ENCODE results near the gene CDIPT.
"Not testable (repeated sequence)": the region's sequence is repeated elsewhere in the genome, so short reads cannot be mapped to it uniquely, and the experiment has no call there.

Gene CDIPT

DNA sequence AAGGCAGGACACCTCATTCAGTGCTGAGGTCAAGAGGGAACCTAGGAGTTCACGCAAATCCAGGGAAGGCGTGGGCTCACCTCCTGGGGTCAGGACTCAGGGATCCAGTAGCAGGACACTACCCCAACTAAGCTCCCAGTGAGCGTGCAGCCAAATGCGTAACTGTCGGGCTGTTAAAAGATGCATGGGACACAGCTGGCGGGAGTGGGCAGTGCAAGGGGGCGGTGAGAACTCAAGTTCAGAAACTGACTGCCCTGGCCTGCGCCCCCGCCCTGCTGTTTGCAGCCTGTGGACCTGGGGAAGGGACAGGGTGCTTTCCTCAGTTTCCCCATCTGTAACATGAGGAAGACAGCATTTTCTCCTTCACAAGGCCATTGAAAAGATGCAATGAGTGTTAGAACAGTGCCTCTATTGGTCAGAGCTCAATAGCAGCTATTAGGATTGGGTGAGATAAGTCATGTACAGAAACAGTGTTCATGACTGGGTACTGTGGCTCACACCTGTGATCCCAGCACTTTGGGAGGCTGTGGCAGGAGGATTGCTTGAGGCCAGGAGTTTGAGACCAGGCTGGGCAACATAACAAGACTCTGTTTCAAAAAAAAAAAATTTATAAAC is 20.2 kb downstream of the CDIPT start:
- Histone ChIP-seq H3K9me3 (ENCODE audit: insufficient read depth, low read depth, low read length) (no peaks in the 10 kb centered on the region), H3K4me1 (ENCODE audit: insufficient read depth, low read length) (no peaks in the 10 kb centered on the region), H3K36me3 (ENCODE audit: insufficient read depth, low read length) (no peaks in the 10 kb centered on the region), H3K9ac (ENCODE audit: low read depth, low read length) (no peak overlapping the region), H3K27me3 (ENCODE audit: insufficient read depth, low read length) (no peaks in the 10 kb centered on the region), H3K27ac (ENCODE audit: low read depth, low read length) (no peak overlapping the region), H3K4me3 (ENCODE audit: low read length) (no peak overlapping the region)
- 89% methylated on average over 9 of the region's 9 CpGs for WGBS

GRCh38 chr16:29841631-29842030 is 21.4 kb downstream of the CDIPT start:
- Histone ChIP-seq H3K4me1 (ENCODE audit: insufficient read depth, low read length) (no peaks in the 10 kb centered on the region), H3K27me3 (ENCODE audit: insufficient read depth, low read length) (no peaks in the 10 kb centered on the region), H3K27ac (ENCODE audit: low read depth, low read length) (no peak overlapping the region), H3K4me3 (ENCODE audit: low read length) (no peak overlapping the region), H3K9me3 (ENCODE audit: insufficient read depth, low read depth, low read length) (no peaks in the 10 kb centered on the region), H3K36me3 (ENCODE audit: insufficient read depth, low read length) (no peaks in the 10 kb centered on the region), H3K9ac (ENCODE audit: low read depth, low read length) (no peak overlapping the region)
- WGBS, result 93% methylated on average over 23 of the region's 23 CpGs

GRCh38 chr16:29840240-29840639 is 22.8 kb downstream of the CDIPT start:
- Histone ChIP-seq H3K27me3 (ENCODE audit: insufficient read depth, low read length) (no peaks in the 10 kb centered on the region), H3K4me3 (ENCODE audit: low read length) (no peak overlapping the region), H3K36me3 (ENCODE audit: insufficient read depth, low read length) (no peaks in the 10 kb centered on the region), H3K27ac (ENCODE audit: low read depth, low read length) (no peak overlapping the region), H3K9ac (ENCODE audit: low read depth, low read length) (no peak overlapping the region), H3K9me3 (ENCODE audit: insufficient read depth, low read depth, low read length) (no peaks in the 10 kb centered on the region), H3K4me1 (ENCODE audit: insufficient read depth, low read length) (no peaks in the 10 kb centered on the region)
- WGBS, result 90% methylated on average over 10 of the region's 10 CpGs

- Histone ChIP-seq H3K9ac (ENCODE audit: low read depth, low read length) (no peak overlapping the region), H3K36me3 (ENCODE audit: insufficient read depth, low read length) (no peaks in the 10 kb centered on the region), H3K4me1 (ENCODE audit: insufficient read depth, low read length) (no peaks in the 10 kb centered on the region)
Observed at GRCh38 chr16:29839822-29840221, 23.2 kb downstream of the CDIPT start.

DNA sequence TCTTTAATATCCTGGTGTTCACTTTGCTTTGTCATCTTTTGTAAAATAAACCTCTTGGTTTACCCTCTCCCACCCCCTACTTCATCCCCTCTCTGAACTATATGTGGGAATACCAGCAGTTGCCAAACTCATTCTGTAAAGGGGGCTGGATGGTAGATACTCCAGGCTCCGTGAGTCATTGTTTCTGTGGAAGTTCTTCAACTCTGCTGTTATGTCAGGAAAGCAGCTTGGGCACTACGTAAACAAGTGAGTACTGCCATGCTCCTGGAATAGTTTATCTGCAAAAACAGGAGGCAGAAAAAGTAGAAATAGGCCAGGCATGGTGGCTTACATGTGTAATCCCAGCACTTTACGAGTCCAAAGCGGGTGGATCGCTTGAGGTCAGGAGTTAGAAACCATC is 25.2 kb downstream of the CDIPT start:
- H3K4me3 ChIP-seq (ENCODE audit: low read length), result no peak overlapping the region
- H3K9me3 ChIP-seq (ENCODE audit: insufficient read depth, low read depth, low read length), result no peaks in the 10 kb centered on the region
- no peaks in the 10 kb centered on the region for H3K4me1 ChIP-seq (ENCODE audit: insufficient read depth, low read length)
- no peak overlapping the region for H3K27ac ChIP-seq (ENCODE audit: low read depth, low read length)
- H3K9ac ChIP-seq (ENCODE audit: low read depth, low read length), result no peak overlapping the region
- no peaks in the 10 kb centered on the region for H3K36me3 ChIP-seq (ENCODE audit: insufficient read depth, low read length)
- H3K27me3 ChIP-seq (ENCODE audit: insufficient read depth, low read length), result no peaks in the 10 kb centered on the region
- 89% methylated on average over 5 of the region's 5 CpGs for WGBS

More at GRCh38 chr16:29839822-29840221, 23.2 kb downstream of the CDIPT start:
- H3K27ac ChIP-seq (ENCODE audit: low read depth, low read length), result no peak overlapping the region
- 89% methylated on average over 6 of the region's 6 CpGs for WGBS
- no peaks in the 10 kb centered on the region for H3K27me3 ChIP-seq (ENCODE audit: insufficient read depth, low read length)
- no peaks in the 10 kb centered on the region for H3K9me3 ChIP-seq (ENCODE audit: insufficient read depth, low read depth, low read length)
- no peak overlapping the region for H3K4me3 ChIP-seq (ENCODE audit: low read length)

- Histone ChIP-seq H3K27me3 (ENCODE audit: insufficient read depth, low read length) (no peaks in the 10 kb centered on the region), H3K9ac (ENCODE audit: low read depth, low read length) (no peak overlapping the region), H3K36me3 (ENCODE audit: insufficient read depth, low read length) (no peaks in the 10 kb centered on the region), H3K4me1 (ENCODE audit: insufficient read depth, low read length) (no peaks in the 10 kb centered on the region), H3K4me3 (ENCODE audit: low read length) (no peak overlapping the region), H3K27ac (ENCODE audit: low read depth, low read length) (no peak overlapping the region), H3K9me3 (ENCODE audit: insufficient read depth, low read depth, low read length) (no peaks in the 10 kb centered on the region)
- 89% methylated on average over 15 of the region's 15 CpGs for WGBS
Observed at GRCh38 chr16:29836623-29837022, 26.4 kb downstream of the CDIPT start.

GRCh38 chr16:29835926-29836325 is 27.1 kb downstream of the CDIPT start:
- no peak overlapping the region for H3K4me3 ChIP-seq (ENCODE audit: low read length)
- no peaks in the 10 kb centered on the region for H3K9me3 ChIP-seq (ENCODE audit: insufficient read depth, low read depth, low read length)
- H3K27ac ChIP-seq (ENCODE audit: low read depth, low read length), result no peak overlapping the region
- no peaks in the 10 kb centered on the region for H3K4me1 ChIP-seq (ENCODE audit: insufficient read depth, low read length)
- no peak overlapping the region for H3K9ac ChIP-seq (ENCODE audit: low read depth, low read length)
- 88% methylated on average over 7 of the region's 7 CpGs for WGBS
- H3K27me3 ChIP-seq (ENCODE audit: insufficient read depth, low read length), result no peaks in the 10 kb centered on the region
- H3K36me3 ChIP-seq (ENCODE audit: insufficient read depth, low read length), result no peaks in the 10 kb centered on the region

DNA sequence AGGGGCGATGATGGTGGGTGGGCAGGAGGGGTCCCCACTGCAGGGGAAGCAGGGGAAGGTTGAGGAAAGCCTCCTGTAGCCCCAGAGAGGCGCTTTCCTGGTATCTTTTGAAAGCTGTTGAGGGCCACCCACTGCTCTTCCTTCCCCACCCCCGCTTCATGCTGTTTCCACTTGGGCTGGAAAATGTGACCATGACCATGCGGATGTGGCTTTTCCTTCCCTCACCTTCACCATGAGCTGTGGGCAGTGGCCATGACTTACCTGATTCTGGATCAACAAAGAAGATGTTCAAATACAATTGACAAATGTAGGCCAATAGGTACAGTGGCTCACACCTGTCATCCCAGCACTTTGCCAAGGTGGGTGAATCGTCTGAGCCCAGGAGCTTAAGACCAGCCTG is 28.9 kb downstream of the CDIPT start:
- Histone ChIP-seq H3K4me3 (ENCODE audit: low read length) (no peak overlapping the region), H3K27me3 (ENCODE audit: insufficient read depth, low read length) (no peaks in the 10 kb centered on the region), H3K4me1 (ENCODE audit: insufficient read depth, low read length) (no peaks in the 10 kb centered on the region), H3K27ac (ENCODE audit: low read depth, low read length) (no peak overlapping the region), H3K9me3 (ENCODE audit: insufficient read depth, low read depth, low read length) (no peaks in the 10 kb centered on the region), H3K36me3 (ENCODE audit: insufficient read depth, low read length) (no peaks in the 10 kb centered on the region), H3K9ac (ENCODE audit: low read depth, low read length) (no peak overlapping the region)
- WGBS, result 90% methylated on average over 5 of the region's 5 CpGs

DNA sequence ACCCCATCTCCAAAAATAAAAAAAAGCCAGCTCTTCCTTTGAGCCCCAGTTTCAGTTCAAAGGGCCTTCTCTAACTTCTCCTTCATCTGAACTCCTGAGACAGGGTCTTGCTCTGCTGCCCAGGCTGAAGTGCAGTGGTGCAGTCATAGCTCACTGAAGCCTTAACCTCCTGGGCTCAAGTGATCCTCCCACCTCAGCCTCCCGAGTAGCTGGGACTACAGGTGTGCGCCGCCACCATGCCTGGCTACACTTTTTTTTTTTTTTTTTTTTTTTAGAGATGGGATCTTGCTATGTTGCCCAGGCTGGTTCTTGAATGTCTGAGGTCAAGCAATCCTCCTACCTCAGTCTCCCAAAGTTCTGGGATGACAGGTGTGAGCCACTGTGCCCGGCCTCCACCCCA is 29.8 kb downstream of the CDIPT start:
- not testable (repeated sequence) for H3K36me3 ChIP-seq (ENCODE audit: insufficient read depth, low read length); H3K27me3 ChIP-seq (ENCODE audit: insufficient read depth, low read length); H3K4me1 ChIP-seq (ENCODE audit: insufficient read depth, low read length); H3K9ac ChIP-seq (ENCODE audit: low read depth, low read length); H3K4me3 ChIP-seq (ENCODE audit: low read length); H3K27ac ChIP-seq (ENCODE audit: low read depth, low read length); H3K9me3 ChIP-seq (ENCODE audit: insufficient read depth, low read depth, low read length)
- WGBS, result 96% methylated on average over 2 of the region's 4 CpGs

GRCh38 chr16:29831490-29831889 is 31.5 kb downstream of the CDIPT start:
- Histone ChIP-seq H3K4me1 (ENCODE audit: insufficient read depth, low read length) (no peaks in the 10 kb centered on the region), H3K27me3 (ENCODE audit: insufficient read depth, low read length) (no peaks in the 10 kb centered on the region), H3K36me3 (ENCODE audit: insufficient read depth, low read length) (no peaks in the 10 kb centered on the region), H3K27ac (ENCODE audit: low read depth, low read length) (no peak overlapping the region), H3K9ac (ENCODE audit: low read depth, low read length) (no peak overlapping the region), H3K4me3 (ENCODE audit: low read length) (no peak overlapping the region), H3K9me3 (ENCODE audit: insufficient read depth, low read depth, low read length) (no peaks in the 10 kb centered on the region)
- 92% methylated on average over 2 of the region's 2 CpGs for WGBS

- Histone ChIP-seq H3K9me3 (ENCODE audit: insufficient read depth, low read depth, low read length) (no peaks in the 10 kb centered on the region), H3K27ac (ENCODE audit: low read depth, low read length) (no peak overlapping the region)
- WGBS, result 95% methylated on average over 11 of the region's 11 CpGs
Observed at GRCh38 chr16:29830774-29831173, 32.3 kb downstream of the CDIPT start.

DNA sequence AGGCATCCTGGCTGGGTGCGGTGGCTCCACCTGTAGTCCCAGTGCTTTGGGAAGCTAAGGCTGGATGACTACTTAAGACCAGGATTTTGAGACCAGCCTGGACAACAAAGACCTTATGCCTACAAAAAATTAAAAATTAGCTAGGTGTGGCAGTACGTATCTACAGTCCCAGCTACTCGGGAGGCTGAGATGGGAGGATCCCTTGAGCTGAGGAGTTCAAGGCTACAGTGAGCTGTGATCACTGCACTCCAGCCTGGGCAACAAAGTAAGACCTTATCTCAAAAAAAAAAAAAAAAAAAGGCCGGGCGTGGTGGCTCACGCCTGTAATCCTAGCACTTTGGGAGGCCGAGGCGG is 36.7 kb downstream of the CDIPT start:
- Histone ChIP-seq H3K4me1 (ENCODE audit: insufficient read depth, low read length) (peaks cover 13% of the 10 kb centered on the region), H3K27ac (ENCODE audit: low read depth, low read length) (no peak overlapping the region; the same call in 1 of the 2 replicates), H3K4me3 (ENCODE audit: low read length) (no peak overlapping the region), H3K27me3 (ENCODE audit: insufficient read depth, low read length) (no peaks in the 10 kb centered on the region), H3K9ac (ENCODE audit: low read depth, low read length) (no peak overlapping the region), H3K36me3 (ENCODE audit: insufficient read depth, low read length) (no peaks in the 10 kb centered on the region), H3K9me3 (ENCODE audit: insufficient read depth, low read depth, low read length) (no peaks in the 10 kb centered on the region)
- WGBS, result 98% methylated on average over 8 of the region's 8 CpGs

More at GRCh38 chr16:29830774-29831173, 32.3 kb downstream of the CDIPT start:
- H3K4me1 ChIP-seq (ENCODE audit: insufficient read depth, low read length), result peaks cover 2% of the 10 kb centered on the region; the same call in 1 of the 2 replicates
- no peak overlapping the region for H3K9ac ChIP-seq (ENCODE audit: low read depth, low read length)
- H3K36me3 ChIP-seq (ENCODE audit: insufficient read depth, low read length), result no peaks in the 10 kb centered on the region
- H3K27me3 ChIP-seq (ENCODE audit: insufficient read depth, low read length), result no peaks in the 10 kb centered on the region
- H3K4me3 ChIP-seq (ENCODE audit: low read length), result no peak overlapping the region

Measured in HUES64 (cell line).